ENCODE measurements around the gene NAA35. TPM values are rescaled to one million over a fixed set of nuclear protein-coding genes. Genes with fewer than 3 reads are reported as not detected.

Gene NAA35
- total RNA-seq, 1 experiment from 2014 or later: 34.7 TPM

GRCh38 chr9:86057491-86057890 lies 116.5 kb downstream of the NAA35 start:
- Mint-ChIP-seq H3K4me1 (0 out of 2 replicates have a peak, but pooled peaks cover 4% of the 10 kb centered on the region), H3K4me3 (no peak overlapping the region), H3K36me3 (peaks cover 4% of the 10 kb centered on the region), H3K27ac (no peak overlapping the region), H3K9me3 (no peaks in the 10 kb centered on the region), H3K27me3 (ENCODE audit: low read depth) (no peaks in the 10 kb centered on the region)
- ChIA-PET CTCF (interaction anchor here (0.9 kb wide), 1 partner anchor 9 kb away, joined by 4 read pairs; no protein-coding TSS in a partner anchor), POLR2A (no interaction called here)
- ATAC-seq: no peak
- no peak for DNase-seq (ENCODE audit: low spot score)
- TF ChIP-seq ATF1 (CRISPR knock-in tag; IDR thresholded peaks at IDR 0.05): no peak
- TF ChIP-seq GABPB1 (CRISPR knock-in tag; IDR thresholded peaks at IDR 0.05): no peak
- TF ChIP-seq, protein P1, sequence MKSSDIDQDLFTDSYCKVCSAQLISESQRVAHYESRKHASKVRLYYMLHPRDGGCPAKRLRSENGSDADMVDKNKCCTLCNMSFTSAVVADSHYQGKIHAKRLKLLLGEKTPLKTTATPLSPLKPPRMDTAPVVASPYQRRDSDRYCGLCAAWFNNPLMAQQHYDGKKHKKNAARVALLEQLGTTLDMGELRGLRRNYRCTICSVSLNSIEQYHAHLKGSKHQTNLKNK (CRISPR knock-in tag; IDR thresholded peaks at IDR 0.05): no peak
- no peak for TF ChIP-seq TEAD1 (CRISPR knock-in tag; IDR thresholded peaks at IDR 0.05)

DNA sequence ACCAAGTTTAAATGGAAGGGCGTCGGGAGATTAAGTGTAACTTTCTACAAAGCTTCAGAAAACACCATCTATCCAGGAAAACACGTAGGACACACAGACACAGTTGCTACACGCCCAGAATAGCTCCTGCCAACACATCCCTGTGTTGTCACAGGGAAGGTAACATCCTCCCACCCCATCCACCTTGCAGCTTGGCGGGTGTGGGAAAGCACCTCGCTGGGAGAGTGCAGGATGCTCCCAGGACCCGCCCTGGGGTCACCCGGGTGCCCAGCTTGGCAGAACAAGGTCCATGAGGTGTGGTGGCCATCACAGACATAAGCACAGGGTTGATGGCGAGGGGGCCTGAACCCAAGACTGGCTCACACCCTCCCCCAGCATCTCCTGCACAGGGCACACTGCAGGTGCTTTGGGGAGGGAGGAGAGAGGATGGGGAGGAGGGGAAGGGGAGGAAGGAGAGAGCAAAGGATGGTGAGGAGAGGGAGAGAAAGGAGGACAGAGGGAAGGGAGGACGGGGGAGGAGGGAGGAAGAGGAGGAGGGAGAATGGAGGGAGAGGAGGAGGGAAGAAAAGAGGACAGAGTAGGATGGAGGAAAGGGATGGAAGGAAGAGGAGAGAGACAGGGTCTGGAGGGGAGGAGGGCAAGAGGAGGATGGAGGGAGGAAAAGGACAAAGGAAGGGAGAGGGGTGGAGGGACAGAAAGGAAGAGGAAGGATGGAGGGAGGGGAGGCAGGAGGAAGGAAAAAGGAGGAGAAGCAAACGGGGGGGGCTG lies 121.2 kb downstream of the NAA35 start:
- H3K4me3 Mint-ChIP-seq: no peak overlapping the region
- ATAC-seq: no peak
- peaks cover 4% of the 10 kb centered on the region for H3K36me3 Mint-ChIP-seq
- H3K4me1 Mint-ChIP-seq: peaks cover 37% of the 10 kb centered on the region
- no peaks in the 10 kb centered on the region for H3K27me3 Mint-ChIP-seq (ENCODE audit: low read depth)
- ChIA-PET POLR2A (no interaction called here), CTCF (interaction anchor here (2.1 kb wide), 1 partner anchor 140 kb away, joined by 6 read pairs; no protein-coding TSS in a partner anchor)
- no peak for DNase-seq (ENCODE audit: low spot score)
- H3K9me3 Mint-ChIP-seq: no peaks in the 10 kb centered on the region
- H3K27ac Mint-ChIP-seq: peak overlapping the region; percentile 16; the same call in 1 of the 2 replicates
- no peak for TF ChIP-seq FOXP4 (CRISPR knock-in tag; IDR thresholded peaks at IDR 0.05)
- no peak for TF ChIP-seq ZNF671 (CRISPR knock-in tag; IDR thresholded peaks at IDR 0.05)
- peak; percentile 42; the same call in 1 of the 2 replicates for TF ChIP-seq ZNF263 (CRISPR knock-in tag; IDR thresholded peaks at IDR 0.05; ENCODE audit: low read depth)

DNA sequence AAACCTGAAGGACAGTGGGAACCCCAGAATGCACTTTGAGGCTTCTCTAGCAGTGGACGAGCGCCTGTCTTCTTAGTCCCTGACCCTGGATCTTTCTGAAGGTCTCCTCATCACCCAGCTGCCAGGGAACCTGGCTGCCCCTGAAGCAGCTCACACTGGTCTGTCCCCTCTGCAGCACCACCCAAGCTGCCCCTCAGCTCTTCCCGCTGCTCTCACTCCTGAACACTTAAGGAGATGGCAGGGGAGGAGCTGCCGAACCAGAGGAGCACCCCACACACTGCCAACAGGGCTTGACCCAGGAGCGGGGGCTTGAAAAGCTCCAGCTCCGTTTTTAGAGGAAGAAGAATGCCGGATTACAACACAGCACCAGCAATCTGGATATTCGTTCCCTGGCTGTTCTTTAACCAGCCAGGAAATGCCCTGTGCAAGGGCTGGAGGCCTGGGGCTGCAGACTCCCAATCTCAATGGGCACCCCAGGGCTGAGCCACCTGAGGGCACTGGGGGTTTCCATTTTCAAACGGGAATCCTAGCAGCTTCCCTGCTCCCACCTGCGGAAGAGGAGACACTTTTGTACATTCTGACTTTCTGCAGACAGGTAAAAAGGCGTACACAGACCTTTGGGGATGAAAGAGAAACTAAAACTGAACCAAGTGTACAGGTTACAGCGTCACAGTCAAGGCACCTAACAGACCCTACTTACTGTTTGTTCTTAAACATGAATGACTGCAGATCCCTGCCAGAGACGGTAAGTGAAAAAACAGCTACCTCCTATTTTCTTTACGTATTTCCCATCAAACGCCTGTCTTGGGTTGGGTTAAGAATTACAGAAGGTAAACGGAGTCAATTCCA lies 122.1 kb downstream of the NAA35 start:
- peaks cover 4% of the 10 kb centered on the region for H3K36me3 Mint-ChIP-seq
- TF ChIP-seq ZNF219 (CRISPR knock-in tag; IDR thresholded peaks at IDR 0.05; ENCODE audit: borderline replicate concordance) (no peak), NR2C2 (CRISPR knock-in tag; IDR thresholded peaks at IDR 0.05) (no peak), ETV6 (CRISPR knock-in tag; IDR thresholded peaks at IDR 0.05) (no peak)
- TF ChIP-seq, protein P2, sequence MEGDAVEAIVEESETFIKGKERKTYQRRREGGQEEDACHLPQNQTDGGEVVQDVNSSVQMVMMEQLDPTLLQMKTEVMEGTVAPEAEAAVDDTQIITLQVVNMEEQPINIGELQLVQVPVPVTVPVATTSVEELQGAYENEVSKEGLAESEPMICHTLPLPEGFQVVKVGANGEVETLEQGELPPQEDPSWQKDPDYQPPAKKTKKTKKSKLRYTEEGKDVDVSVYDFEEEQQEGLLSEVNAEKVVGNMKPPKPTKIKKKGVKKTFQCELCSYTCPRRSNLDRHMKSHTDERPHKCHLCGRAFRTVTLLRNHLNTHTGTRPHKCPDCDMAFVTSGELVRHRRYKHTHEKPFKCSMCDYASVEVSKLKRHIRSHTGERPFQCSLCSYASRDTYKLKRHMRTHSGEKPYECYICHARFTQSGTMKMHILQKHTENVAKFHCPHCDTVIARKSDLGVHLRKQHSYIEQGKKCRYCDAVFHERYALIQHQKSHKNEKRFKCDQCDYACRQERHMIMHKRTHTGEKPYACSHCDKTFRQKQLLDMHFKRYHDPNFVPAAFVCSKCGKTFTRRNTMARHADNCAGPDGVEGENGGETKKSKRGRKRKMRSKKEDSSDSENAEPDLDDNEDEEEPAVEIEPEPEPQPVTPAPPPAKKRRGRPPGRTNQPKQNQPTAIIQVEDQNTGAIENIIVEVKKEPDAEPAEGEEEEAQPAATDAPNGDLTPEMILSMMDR (IDR thresholded peaks at IDR 0.05): no peak
- TF ChIP-seq, protein P3, sequence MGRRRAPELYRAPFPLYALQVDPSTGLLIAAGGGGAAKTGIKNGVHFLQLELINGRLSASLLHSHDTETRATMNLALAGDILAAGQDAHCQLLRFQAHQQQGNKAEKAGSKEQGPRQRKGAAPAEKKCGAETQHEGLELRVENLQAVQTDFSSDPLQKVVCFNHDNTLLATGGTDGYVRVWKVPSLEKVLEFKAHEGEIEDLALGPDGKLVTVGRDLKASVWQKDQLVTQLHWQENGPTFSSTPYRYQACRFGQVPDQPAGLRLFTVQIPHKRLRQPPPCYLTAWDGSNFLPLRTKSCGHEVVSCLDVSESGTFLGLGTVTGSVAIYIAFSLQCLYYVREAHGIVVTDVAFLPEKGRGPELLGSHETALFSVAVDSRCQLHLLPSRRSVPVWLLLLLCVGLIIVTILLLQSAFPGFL (CRISPR knock-in tag; IDR thresholded peaks at IDR 0.05; ENCODE audit: borderline replicate concordance): no peak
- H3K9me3 Mint-ChIP-seq: no peaks in the 10 kb centered on the region
- H3K4me3 Mint-ChIP-seq: no peak overlapping the region
- peak overlapping the region; percentile 71; the same call in 1 of the 2 replicates for H3K27ac Mint-ChIP-seq
- peaks cover 37% of the 10 kb centered on the region for H3K4me1 Mint-ChIP-seq
- ATAC-seq (peak; percentile 57), DNase-seq (ENCODE audit: low spot score) (no peak)
- ChIA-PET POLR2A (no interaction called here), CTCF (interaction anchor here (2.1 kb wide), 1 partner anchor 139 kb away, joined by 6 read pairs; no protein-coding TSS in a partner anchor)
- H3K27me3 Mint-ChIP-seq (ENCODE audit: low read depth): no peaks in the 10 kb centered on the region

Data from WTC11 (cell line).